Natural killer cell treated with Interleukin-12 subunit alpha and Interleukin-12 subunit beta and Interleukin-15 and Interleukin-18, amount 100 ng/mL, for 72 hours (primary cell): ENCODE data around the gene SPATA20. TPM values are rescaled to one million over a fixed set of nuclear protein-coding genes. Genes with fewer than 3 reads are reported as not detected.

Experiments
- ATAC-seq, 2 donors: fragments of 150-1000 bp; cut with Tn5 transposase in 1 of 2; sonication (Bioruptor Pico), chemical (Tn5 transposase) in 1 of 2; 2 replicates each; pipeline ENCODE4 v1.10.0; 2021
- DNase-seq: peaks from one replicate; pipeline ENCODE4 v3.0.0; 2022; ENCODE audit warnings: low spot score
- H3K27ac Mint-ChIP-seq, 2 donors: 1 replicate in 1 of 2; 2 replicates in 1 of 2; pipeline ENCODE4 v1.8.0; 2022; ENCODE audit warnings: mixed read lengths in 2 of 2, mild to moderate bottlenecking in 1 of 2, moderate library complexity in 1 of 2
- H3K27me3 Mint-ChIP-seq, 2 donors: 1 replicate in 1 of 2; 2 replicates in 1 of 2; pipeline ENCODE4 v1.8.0; 2022; ENCODE audit warnings: mixed read lengths in 2 of 2
- H3K36me3 Mint-ChIP-seq: one replicate; pipeline ENCODE4 v1.8.0; 2022; ENCODE audit warnings: mixed read lengths
- H3K4me1 Mint-ChIP-seq, 2 donors: 1 replicate in 1 of 2; 2 replicates in 1 of 2; pipeline ENCODE4 v1.8.0; 2022; ENCODE audit warnings: low read depth in 2 of 2, mixed read lengths in 2 of 2, mild to moderate bottlenecking in 1 of 2
- H3K4me3 Mint-ChIP-seq: one replicate; pipeline ENCODE4 v1.8.0; 2022; ENCODE audit warnings: mixed read lengths
- H3K9me3 Mint-ChIP-seq: 2 replicates; pipeline ENCODE4 v1.8.0; 2022; ENCODE audit warnings: mixed read lengths
- total RNA-seq, 2 donors: library from RNA; stranded (reverse); gene quantifications; one replicate each; pipeline ENCODE4 v1.2.3, GENCODE V29; 2022

SPATA20 gene
- total RNA-seq, 2 donors from 2014 or later, result 15.3 to 25.6 TPM

DNA sequence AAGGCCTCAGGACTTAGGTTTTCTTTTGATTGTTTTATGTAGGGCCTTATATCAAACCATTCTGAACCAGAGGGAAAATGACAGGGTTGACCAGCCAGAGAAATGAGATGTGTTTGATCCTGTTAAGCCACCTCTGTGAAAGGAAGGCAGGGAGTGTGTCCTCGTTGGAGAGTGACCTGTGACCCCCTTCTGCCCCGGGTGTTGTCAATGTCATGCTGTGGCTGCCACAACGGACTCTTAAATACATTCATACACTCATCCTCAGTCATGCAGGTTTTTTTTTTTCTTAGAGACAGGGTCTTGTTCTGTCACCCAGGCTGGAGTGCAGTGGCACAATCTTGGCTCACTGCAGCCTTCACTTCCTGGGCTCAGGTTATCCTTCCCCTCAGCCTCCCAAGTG lies 32.6 kb upstream of the SPATA20 start:
- Mint-ChIP-seq H3K27ac (peak overlapping the region in 1 of 2 donors; percentile 42), H3K36me3 (no peaks in the 10 kb centered on the region), H3K9me3 (no peaks in the 10 kb centered on the region), H3K4me1 (peaks cover 16 to 18% of the 10 kb centered on the region in 2 donors), H3K4me3 (no peak overlapping the region), H3K27me3 (no peaks in the 10 kb centered on the region)
- DNase-seq (no peak), ATAC-seq (no peak)

DNA sequence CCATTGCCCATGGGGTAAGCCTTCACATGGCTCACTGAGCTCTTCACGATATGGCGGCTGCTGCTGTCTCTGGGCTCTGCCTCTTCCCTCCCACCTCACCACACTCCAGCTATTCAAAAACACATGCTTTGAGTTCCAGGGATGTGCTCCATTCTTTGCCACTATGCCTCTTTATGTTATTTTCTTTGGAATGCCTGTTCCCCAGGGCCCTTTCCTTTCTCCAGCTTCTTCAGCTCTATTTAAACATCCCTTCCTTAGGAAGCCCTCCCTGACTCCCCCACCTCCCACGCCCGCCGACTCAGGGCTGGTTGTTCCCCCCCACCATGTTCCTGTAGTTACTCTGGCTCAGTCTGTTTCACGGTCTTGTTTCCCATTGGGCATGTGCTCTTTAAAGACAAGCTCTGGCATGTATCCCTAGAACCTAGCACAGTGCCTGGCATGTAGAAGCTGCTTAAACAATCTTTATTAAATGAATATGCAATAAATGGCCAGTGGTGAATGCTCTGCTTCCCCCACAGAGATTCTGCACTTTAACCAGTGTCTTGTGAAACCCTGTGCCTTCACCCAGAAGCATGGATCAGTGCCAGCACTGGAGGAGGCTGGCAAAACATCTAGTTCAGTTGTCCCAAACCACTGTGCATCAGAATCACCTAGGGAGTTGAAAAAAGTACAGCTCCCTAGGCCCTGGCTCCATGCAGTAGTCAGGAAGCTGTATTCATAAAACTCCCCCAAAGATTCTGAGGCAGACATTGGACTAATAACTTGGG lies 31.9 kb upstream of the SPATA20 start:
- H3K27ac Mint-ChIP-seq, result peak overlapping the region in 1 of 2 donors; percentile 42
- no peak for ATAC-seq
- peaks cover 12 to 13% of the 10 kb centered on the region in 2 donors for H3K4me1 Mint-ChIP-seq
- H3K27me3 Mint-ChIP-seq, result no peaks in the 10 kb centered on the region
- no peaks in the 10 kb centered on the region for H3K9me3 Mint-ChIP-seq
- peak; percentile 53 for DNase-seq
- no peak overlapping the region for H3K4me3 Mint-ChIP-seq
- no peaks in the 10 kb centered on the region for H3K36me3 Mint-ChIP-seq

- Mint-ChIP-seq H3K27ac (no peak overlapping the region), H3K9me3 (no peaks in the 10 kb centered on the region)
- no peak for ATAC-seq
These were observed 30.0 kb upstream of the SPATA20 start for GRCh38 chr17:50517011-50517410.

DNA sequence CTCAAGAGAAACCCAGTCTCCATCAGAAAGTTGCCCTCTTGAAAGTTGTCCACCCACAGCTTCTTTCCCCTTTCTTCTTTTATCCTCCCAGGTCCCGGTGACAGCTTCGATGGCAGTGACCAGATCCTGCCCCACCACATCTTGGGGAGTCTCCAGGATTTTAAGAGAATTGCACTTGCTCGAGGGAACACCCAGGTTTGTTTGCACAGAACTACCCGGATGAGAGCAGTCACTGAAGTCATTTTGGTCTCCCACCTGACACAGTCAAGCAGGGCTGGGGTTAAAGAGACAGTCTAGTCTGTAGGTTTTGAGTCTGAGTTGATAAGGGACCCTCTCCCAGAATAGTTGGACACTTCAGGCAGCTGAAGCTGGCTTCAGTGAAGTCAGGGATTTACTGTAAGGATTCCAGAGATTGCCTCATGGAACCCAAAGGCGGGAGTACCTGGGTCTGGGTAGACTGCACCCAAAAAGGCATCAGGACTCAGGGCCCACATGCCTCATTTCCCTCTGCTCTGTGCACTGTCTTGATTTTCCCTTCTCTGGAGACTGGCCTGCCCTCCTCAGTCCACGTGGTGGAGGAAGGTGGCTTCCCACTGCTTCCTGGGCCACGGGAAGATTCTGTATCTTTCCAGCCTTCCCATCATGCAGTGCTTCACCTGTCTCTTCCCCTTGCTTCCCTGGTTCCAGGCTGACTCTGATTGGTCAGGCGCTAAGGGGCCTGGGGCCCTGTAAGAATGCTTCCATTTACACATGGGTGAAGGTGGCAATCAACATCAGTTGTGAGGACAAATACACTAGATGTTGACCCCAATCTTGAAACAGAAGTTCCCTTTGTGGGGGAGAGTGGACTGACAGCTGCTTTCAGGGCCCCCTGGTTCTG lies 29.2 kb upstream of the SPATA20 start:
- H3K27me3 Mint-ChIP-seq, result no peaks in the 10 kb centered on the region
- H3K27ac Mint-ChIP-seq, result no peak overlapping the region
- DNase-seq (no peak), ATAC-seq (no peak)
- H3K9me3 Mint-ChIP-seq, result no peaks in the 10 kb centered on the region
- H3K36me3 Mint-ChIP-seq, result no peaks in the 10 kb centered on the region
- no peaks in the 10 kb centered on the region for H3K4me1 Mint-ChIP-seq
- H3K4me3 Mint-ChIP-seq, result no peak overlapping the region

More at GRCh38 chr17:50517011-50517410, 30.0 kb upstream of the SPATA20 start:
- DNase-seq, result no peak
- Mint-ChIP-seq H3K4me3 (no peak overlapping the region), H3K4me1 (peaks cover 0 to 2% of the 10 kb centered on the region in 2 donors), H3K27me3 (no peaks in the 10 kb centered on the region), H3K36me3 (no peaks in the 10 kb centered on the region)

- H3K4me1 Mint-ChIP-seq, result no peaks in the 10 kb centered on the region
- no peaks in the 10 kb centered on the region for H3K27me3 Mint-ChIP-seq
- no peak overlapping the region for H3K4me3 Mint-ChIP-seq
- no peak for DNase-seq
- H3K9me3 Mint-ChIP-seq, result no peaks in the 10 kb centered on the region
- H3K27ac Mint-ChIP-seq, result no peak overlapping the region
- no peaks in the 10 kb centered on the region for H3K36me3 Mint-ChIP-seq
- ATAC-seq, result no peak
These were observed 28.5 kb upstream of the SPATA20 start for GRCh38 chr17:50518384-50519023.

DNA sequence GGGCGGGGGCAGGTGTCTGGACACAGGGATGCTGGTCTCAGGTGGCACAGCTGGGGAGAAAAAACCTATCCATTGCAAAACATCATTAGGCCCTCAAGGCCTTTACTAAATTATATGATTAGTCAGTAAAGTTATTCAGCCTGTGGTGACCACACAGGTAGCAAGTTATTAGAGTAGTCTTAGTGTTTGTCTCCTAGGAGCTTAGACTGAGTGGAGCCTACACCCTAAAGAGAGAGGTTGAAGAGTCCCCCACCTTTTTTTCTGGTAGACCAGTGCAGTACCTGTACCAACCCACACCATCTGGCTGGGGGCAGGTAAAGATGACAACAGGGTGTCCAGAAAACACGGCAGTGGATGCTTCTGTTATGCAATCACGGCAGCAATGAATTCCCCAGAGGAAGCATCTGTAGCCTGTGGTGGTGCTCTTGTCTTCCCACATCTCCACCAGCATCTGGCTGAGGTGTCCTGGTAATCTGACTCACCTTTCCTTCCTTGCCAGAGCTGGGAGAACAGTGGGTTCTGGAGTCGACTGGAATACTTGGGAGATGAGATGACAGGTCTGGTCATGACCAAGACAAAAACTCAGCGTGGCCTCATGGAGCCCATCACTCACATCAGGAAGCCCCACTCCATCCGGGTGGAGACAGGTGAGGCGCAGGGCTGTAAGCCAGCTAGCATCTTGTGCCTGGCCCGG lies 27.7 kb upstream of the SPATA20 start:
- Mint-ChIP-seq H3K36me3 (no peaks in the 10 kb centered on the region), H3K27ac (no peak overlapping the region), H3K4me3 (no peak overlapping the region), H3K27me3 (no peaks in the 10 kb centered on the region), H3K9me3 (no peaks in the 10 kb centered on the region), H3K4me1 (no peaks in the 10 kb centered on the region)
- DNase-seq, result no peak
- ATAC-seq, result no peak

DNA sequence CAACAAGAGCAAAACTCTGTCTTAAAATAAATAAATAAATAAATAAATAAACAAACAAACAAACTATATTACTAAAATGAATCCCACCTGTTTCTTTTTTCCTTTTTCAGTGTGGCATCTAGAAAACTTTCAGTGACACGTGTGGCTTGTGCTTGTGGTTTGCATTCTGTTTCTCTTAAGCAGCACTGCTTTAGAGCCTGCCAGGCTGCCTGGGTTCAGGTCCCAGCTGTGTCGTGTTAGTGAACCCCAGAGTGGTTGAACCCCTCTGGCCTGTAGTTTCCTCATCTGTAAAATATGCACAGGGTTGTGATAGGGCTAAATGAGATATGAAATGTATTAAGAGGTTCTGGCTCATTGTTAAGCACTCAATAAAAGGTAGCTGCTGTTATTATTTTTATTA lies 26.5 kb upstream of the SPATA20 start:
- DNase-seq, result no peak
- Mint-ChIP-seq H3K9me3 (no peaks in the 10 kb centered on the region), H3K27ac (no peak overlapping the region), H3K36me3 (no peaks in the 10 kb centered on the region), H3K27me3 (no peaks in the 10 kb centered on the region), H3K4me3 (no peak overlapping the region), H3K4me1 (no peaks in the 10 kb centered on the region)
- ATAC-seq, result no peak

DNA sequence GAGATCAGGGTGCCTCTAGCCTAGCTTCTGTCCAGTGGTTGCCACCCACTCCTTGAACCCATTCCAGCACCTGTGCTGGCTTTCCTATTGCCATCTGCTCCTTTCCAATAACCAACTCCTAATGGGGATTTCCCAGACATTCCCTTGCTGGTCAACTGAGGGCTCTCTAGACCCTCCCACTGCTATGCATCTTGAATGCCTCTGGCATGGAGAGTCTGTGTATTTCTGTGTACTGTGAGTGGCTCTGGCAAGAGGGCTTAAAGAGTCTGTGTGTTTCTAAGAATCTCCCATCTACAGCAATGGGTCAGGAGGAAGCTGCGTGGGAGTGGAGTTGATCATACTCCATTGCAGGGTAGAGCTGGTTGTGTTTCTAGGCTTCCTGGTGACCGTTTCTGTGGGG lies 25.5 kb upstream of the SPATA20 start:
- Mint-ChIP-seq H3K27ac (no peak overlapping the region), H3K4me1 (no peaks in the 10 kb centered on the region), H3K36me3 (no peaks in the 10 kb centered on the region), H3K27me3 (no peaks in the 10 kb centered on the region), H3K9me3 (no peaks in the 10 kb centered on the region), H3K4me3 (no peak overlapping the region)
- DNase-seq (no peak), ATAC-seq (no peak)

GRCh38 chr17:50522766-50523165 lies 24.2 kb upstream of the SPATA20 start:
- Mint-ChIP-seq H3K4me3 (no peak overlapping the region), H3K27me3 (no peaks in the 10 kb centered on the region), H3K4me1 (no peaks in the 10 kb centered on the region), H3K9me3 (no peaks in the 10 kb centered on the region), H3K36me3 (no peaks in the 10 kb centered on the region), H3K27ac (no peak overlapping the region)
- ATAC-seq (no peak), DNase-seq (no peak)

- Mint-ChIP-seq H3K4me1 (no peaks in the 10 kb centered on the region), H3K27ac (no peak overlapping the region), H3K27me3 (no peaks in the 10 kb centered on the region), H3K9me3 (no peaks in the 10 kb centered on the region), H3K4me3 (no peak overlapping the region), H3K36me3 (no peaks in the 10 kb centered on the region)
- DNase-seq (no peak), ATAC-seq (no peak)
These were observed 23.8 kb upstream of the SPATA20 start for GRCh38 chr17:50523208-50523607.

DNA sequence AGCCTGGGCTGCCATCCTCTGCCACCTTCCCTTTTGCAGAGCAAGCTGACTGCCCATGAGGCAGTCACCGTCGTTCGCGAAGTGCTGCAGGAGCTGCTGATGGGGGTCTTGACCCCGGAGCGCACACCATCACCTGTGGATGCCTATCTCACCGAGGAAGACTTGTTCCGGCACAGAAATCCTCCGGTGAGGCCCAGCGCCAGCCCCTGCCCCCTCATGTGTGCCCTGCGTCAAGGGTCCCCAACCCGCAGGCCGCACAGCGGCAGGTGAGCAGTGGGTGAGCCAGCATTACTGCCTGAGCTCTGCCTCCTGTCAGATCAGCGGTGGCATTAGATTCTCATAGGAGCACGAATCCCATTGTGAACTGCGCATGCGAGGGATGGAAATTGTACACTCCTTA lies 22.1 kb upstream of the SPATA20 start:
- ATAC-seq (no peak), DNase-seq (no peak)
- Mint-ChIP-seq H3K4me3 (no peak overlapping the region), H3K9me3 (no peaks in the 10 kb centered on the region), H3K27me3 (peaks cover 0 to 2% of the 10 kb centered on the region in 2 donors), H3K4me1 (no peaks in the 10 kb centered on the region), H3K27ac (no peak overlapping the region), H3K36me3 (no peaks in the 10 kb centered on the region)

GRCh38 chr17:50527155-50527762 lies 19.7 kb upstream of the SPATA20 start:
- Mint-ChIP-seq H3K4me3 (no peak overlapping the region), H3K27ac (no peak overlapping the region), H3K9me3 (no peaks in the 10 kb centered on the region), H3K36me3 (no peaks in the 10 kb centered on the region), H3K4me1 (no peaks in the 10 kb centered on the region), H3K27me3 (peaks cover 12 to 13% of the 10 kb centered on the region in 2 donors)
- no peak for DNase-seq
- ATAC-seq, result no peak

DNA sequence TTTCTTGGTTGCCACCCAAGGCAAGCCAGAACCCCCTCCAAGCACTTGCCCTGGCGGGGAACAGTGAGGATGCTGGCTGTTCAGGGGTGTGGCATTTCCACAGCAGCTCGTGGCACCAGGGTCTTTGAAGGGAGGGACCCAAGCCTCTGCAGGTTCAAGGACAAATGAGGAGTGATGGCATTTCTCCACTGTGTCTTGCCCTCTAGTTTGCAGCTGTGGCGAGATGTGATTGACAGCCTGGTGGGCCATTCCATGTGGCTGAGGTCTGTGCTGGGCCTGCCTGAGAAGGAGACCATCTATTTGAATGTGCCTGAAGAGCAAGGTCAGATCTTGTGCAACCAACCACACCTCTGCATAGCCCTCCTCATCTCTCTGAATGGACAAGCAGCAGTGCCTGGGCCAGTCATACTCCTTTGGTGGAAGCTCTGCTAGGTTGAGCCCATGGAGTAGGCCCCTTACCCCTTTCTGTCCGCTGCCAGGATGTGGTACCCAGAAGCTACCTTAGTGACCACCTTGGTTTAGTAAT lies 19.0 kb upstream of the SPATA20 start:
- Mint-ChIP-seq H3K4me3 (no peak overlapping the region), H3K27ac (no peak overlapping the region), H3K9me3 (no peaks in the 10 kb centered on the region), H3K27me3 (peaks cover 13% of the 10 kb centered on the region in 2 donors), H3K4me1 (no peaks in the 10 kb centered on the region), H3K36me3 (no peaks in the 10 kb centered on the region)
- DNase-seq (no peak), ATAC-seq (no peak)
